ENCODE results near the gene DRD5. TPM values are rescaled to one million over a fixed set of nuclear protein-coding genes. Genes with fewer than 3 reads are reported as not detected.
"Not testable (repeated sequence)": the region's sequence is repeated elsewhere in the genome, so short reads cannot be mapped to it uniquely, and the experiment has no call there.

Gene DRD5
- total RNA-seq, 2 donors from 2014 or later: 0.11 TPM; not detected in 1

- Histone ChIP-seq H3K36me3 (ENCODE audit: control insufficient read depth, insufficient read depth, low read length) (no peaks in the 10 kb centered on the region), H3K27ac (ENCODE audit: low read depth, low read length) (no peak overlapping the region), H3K27me3 (ENCODE audit: control insufficient read depth, insufficient read depth, low read length, poor library complexity, severe bottlenecking) (peaks cover 8% of the 10 kb centered on the region), H3K9ac (ENCODE audit: extremely low read depth, low read length, poor library complexity, severe bottlenecking) (no peak overlapping the region), H3K4me3 (ENCODE audit: low read length) (no peak overlapping the region), H3K4me1 (ENCODE audit: control insufficient read depth, insufficient read depth, low read length) (no peaks in the 10 kb centered on the region), H3K9me3 (ENCODE audit: control insufficient read depth, low read length) (no peaks in the 10 kb centered on the region)
- H3K9me3 Mint-ChIP-seq: no peaks in the 10 kb centered on the region
- no peak overlapping the region for H3K4me3 Mint-ChIP-seq
- peaks cover 13% of the 10 kb centered on the region for H3K4me1 Mint-ChIP-seq
- no peak for DNase-seq
- H3K36me3 Mint-ChIP-seq (ENCODE audit: low read depth): no peaks in the 10 kb centered on the region
- no peak overlapping the region for H3K27ac Mint-ChIP-seq
- WGBS, 2 experiments (ENCODE audit: insufficient coverage in 1 of 2, insufficient read length in 1 of 2): 100% methylated on average over 1 of the region's 1 CpG; no CpG with 5 or more reads in 1 of the 2 experiments
- no peak for TF ChIP-seq CTCF (conservative IDR thresholded peaks at IDR 0.05)
- H3K27me3 Mint-ChIP-seq (ENCODE audit: insufficient read depth): peaks cover 41% of the 10 kb centered on the region
Observed at GRCh38 chr4:9771034-9771433, 10.4 kb upstream of the DRD5 start.

- Histone ChIP-seq H3K9me3 (ENCODE audit: control insufficient read depth, low read length) (no peaks in the 10 kb centered on the region), H3K4me1 (ENCODE audit: control insufficient read depth, insufficient read depth, low read length) (no peaks in the 10 kb centered on the region), H3K9ac (ENCODE audit: extremely low read depth, low read length, poor library complexity, severe bottlenecking) (no peak overlapping the region), H3K27ac (ENCODE audit: low read depth, low read length) (no peak overlapping the region), H3K27me3 (ENCODE audit: control insufficient read depth, insufficient read depth, low read length, poor library complexity, severe bottlenecking) (peaks cover 8% of the 10 kb centered on the region), H3K4me3 (ENCODE audit: low read length) (no peak overlapping the region), H3K36me3 (ENCODE audit: control insufficient read depth, insufficient read depth, low read length) (no peaks in the 10 kb centered on the region)
- Mint-ChIP-seq H3K4me1 (peaks cover 13% of the 10 kb centered on the region), H3K4me3 (no peak overlapping the region), H3K36me3 (ENCODE audit: low read depth) (no peaks in the 10 kb centered on the region), H3K9me3 (no peaks in the 10 kb centered on the region), H3K27me3 (ENCODE audit: insufficient read depth) (peaks cover 43% of the 10 kb centered on the region), H3K27ac (no peak overlapping the region)
- TF ChIP-seq CTCF (conservative IDR thresholded peaks at IDR 0.05): no peak
- WGBS, 2 experiments (ENCODE audit: insufficient coverage in 1 of 2, insufficient read length in 1 of 2): 51% methylated on average over 3 of the region's 3 CpGs; no CpG with 5 or more reads in 1 of the 2 experiments
- no peak for DNase-seq
Observed at GRCh38 chr4:9773471-9773870, 8.0 kb upstream of the DRD5 start.

DNA sequence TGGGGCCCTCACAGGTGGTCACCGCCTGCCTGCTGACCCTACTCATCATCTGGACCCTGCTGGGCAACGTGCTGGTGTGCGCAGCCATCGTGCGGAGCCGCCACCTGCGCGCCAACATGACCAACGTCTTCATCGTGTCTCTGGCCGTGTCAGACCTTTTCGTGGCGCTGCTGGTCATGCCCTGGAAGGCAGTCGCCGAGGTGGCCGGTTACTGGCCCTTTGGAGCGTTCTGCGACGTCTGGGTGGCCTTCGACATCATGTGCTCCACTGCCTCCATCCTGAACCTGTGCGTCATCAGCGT, 652 bp downstream of the DRD5 start:
- Histone ChIP-seq H3K27me3 (ENCODE audit: control insufficient read depth, insufficient read depth, low read length, poor library complexity, severe bottlenecking) (peaks cover 66% of the 10 kb centered on the region), H3K9me3 (ENCODE audit: control insufficient read depth, low read length) (no peaks in the 10 kb centered on the region), H3K27ac (ENCODE audit: low read depth, low read length) (no peak overlapping the region), H3K9ac (ENCODE audit: extremely low read depth, low read length, poor library complexity, severe bottlenecking) (no peak overlapping the region), H3K36me3 (ENCODE audit: control insufficient read depth, insufficient read depth, low read length) (no peaks in the 10 kb centered on the region), H3K4me1 (ENCODE audit: control insufficient read depth, insufficient read depth, low read length) (no peaks in the 10 kb centered on the region), H3K4me3 (ENCODE audit: low read length) (peak overlapping the region; percentile 64)
- no peaks in the 10 kb centered on the region for H3K4me1 Mint-ChIP-seq
- 82 to 86% methylated on average over 21 to 22 of the region's 22 CpGs for WGBS, 2 experiments (ENCODE audit: insufficient coverage in 1 of 2, insufficient read length in 1 of 2)
- DNase-seq: no peak
- H3K27me3 Mint-ChIP-seq (ENCODE audit: insufficient read depth): peaks cover 90% of the 10 kb centered on the region
- no peak overlapping the region for H3K27ac Mint-ChIP-seq
- no peaks in the 10 kb centered on the region for H3K36me3 Mint-ChIP-seq (ENCODE audit: low read depth)
- peaks cover 5% of the 10 kb centered on the region for H3K9me3 Mint-ChIP-seq
- H3K4me3 Mint-ChIP-seq: peak overlapping the region; percentile 51
- no peak for TF ChIP-seq CTCF (conservative IDR thresholded peaks at IDR 0.05)

- H3K27ac ChIP-seq (ENCODE audit: low read depth, low read length); H3K9me3 Mint-ChIP-seq; H3K9me3 ChIP-seq (ENCODE audit: control insufficient read depth, low read length); H3K36me3 Mint-ChIP-seq (ENCODE audit: low read depth); H3K4me1 ChIP-seq (ENCODE audit: control insufficient read depth, insufficient read depth, low read length); DNase-seq; H3K9ac ChIP-seq (ENCODE audit: extremely low read depth, low read length, poor library complexity, severe bottlenecking); H3K4me3 Mint-ChIP-seq; H3K36me3 ChIP-seq (ENCODE audit: control insufficient read depth, insufficient read depth, low read length); H3K27ac Mint-ChIP-seq; H3K4me3 ChIP-seq (ENCODE audit: low read length); H3K4me1 Mint-ChIP-seq: not testable (repeated sequence)
- H3K27me3 ChIP-seq (ENCODE audit: control insufficient read depth, insufficient read depth, low read length, poor library complexity, severe bottlenecking): peaks cover 52% of the 10 kb centered on the region
- H3K27me3 Mint-ChIP-seq (ENCODE audit: insufficient read depth): peaks cover 62% of the 10 kb centered on the region
- WGBS, 2 experiments (ENCODE audit: insufficient coverage in 1 of 2, insufficient read length in 1 of 2): 90 to 93% methylated on average over 4 to 5 of the region's 5 CpGs
Observed at GRCh38 chr4:9785891-9786290, 4.5 kb downstream of the DRD5 start.
